GM23338 (cell line): Measurements from ENCODE around the gene MAP4.

Experiments
- CTCF ChIP-seq, 2 experiments: fragments of 200-600 bp in 1 of 2; sonication (generic) in 1 of 2; conservative IDR thresholded peaks; 2 replicates each; pipeline versions ENCODE4 v1.5.1 to v1.6.1; 2016 to 2017; ENCODE audit warnings: antibody characterized with exemption in 2 of 2, low read depth in 2 of 2, mild to moderate bottlenecking in 2 of 2, moderate library complexity in 1 of 2
- ETS1 ChIP-seq: IDR thresholded peaks from 2 replicates; pipeline ENCODE4 v1.6.1; 2016; ENCODE audit warnings: antibody characterized with exemption
- EZH2 ChIP-seq: fragments of 200-600 bp; sonication (generic); IDR thresholded peaks from one replicate; pipeline ENCODE4 v1.8.0; 2017; ENCODE audit warnings: antibody characterized with exemption, mild to moderate bottlenecking, low read depth; ENCODE audit not compliant: unreplicated experiment

DNA sequence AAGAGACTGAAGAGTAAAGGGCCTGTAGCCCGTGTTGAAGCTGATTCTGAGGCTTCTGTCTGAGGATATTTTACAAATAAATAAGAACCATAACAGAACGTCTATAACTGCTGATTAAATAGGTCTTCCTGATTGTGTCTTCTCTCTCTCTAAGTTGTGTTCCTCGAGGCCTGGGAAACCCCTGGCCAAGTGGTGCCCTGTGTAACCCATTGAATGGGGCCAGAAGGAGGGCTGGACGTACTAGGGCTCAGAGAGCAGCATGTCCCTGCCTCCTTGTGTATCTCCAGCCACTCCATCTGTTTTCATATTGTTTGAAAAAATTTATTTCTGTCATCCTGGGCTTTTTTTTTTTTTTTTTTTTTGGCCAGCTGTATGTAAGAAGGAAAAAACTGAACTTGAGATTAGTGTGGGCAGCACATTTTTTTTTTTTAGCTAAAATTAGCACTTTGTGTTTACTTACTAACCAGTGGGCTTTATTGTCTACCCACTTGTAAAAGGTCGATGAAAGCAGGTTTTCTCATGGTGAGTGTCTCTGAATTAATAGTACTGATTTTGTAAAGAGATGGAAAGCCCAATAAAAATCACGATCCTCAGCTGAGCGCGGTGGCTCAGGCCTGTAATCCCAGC, 202.6 kb downstream of the MAP4 start:
- no peak for TF ChIP-seq CTCF (conservative IDR thresholded peaks at IDR 0.05; ENCODE audit: low read depth in 2 of 2)
- TF ChIP-seq EZH2 = no peak
- TF ChIP-seq ETS1 = no peak
